ENCODE results near the gene KIF15.

The KIF15 gene

GRCh38 chr3:44761424-44762169 lies at the start of gene KIF15, which contains the start of gene KIAA1143:
Gene KIF15, plus strand, starts transcription at chr3:44761794. Its CDS starts 72 bp downstream, at chr3:44761866.
Gene KIAA1143, minus strand, starts transcription at chr3:44761619. Its CDS starts 17 bp downstream, at chr3:44761602.
- TF ChIP-seq GATA2 (IDR thresholded peaks at IDR 0.05; ENCODE audit: low read depth, low read length): no peak; the same call in 1 of the 2 replicates
- no peak for TF ChIP-seq GATA3 (IDR thresholded peaks at IDR 0.05; ENCODE audit: low read depth, low read length)

DNA sequence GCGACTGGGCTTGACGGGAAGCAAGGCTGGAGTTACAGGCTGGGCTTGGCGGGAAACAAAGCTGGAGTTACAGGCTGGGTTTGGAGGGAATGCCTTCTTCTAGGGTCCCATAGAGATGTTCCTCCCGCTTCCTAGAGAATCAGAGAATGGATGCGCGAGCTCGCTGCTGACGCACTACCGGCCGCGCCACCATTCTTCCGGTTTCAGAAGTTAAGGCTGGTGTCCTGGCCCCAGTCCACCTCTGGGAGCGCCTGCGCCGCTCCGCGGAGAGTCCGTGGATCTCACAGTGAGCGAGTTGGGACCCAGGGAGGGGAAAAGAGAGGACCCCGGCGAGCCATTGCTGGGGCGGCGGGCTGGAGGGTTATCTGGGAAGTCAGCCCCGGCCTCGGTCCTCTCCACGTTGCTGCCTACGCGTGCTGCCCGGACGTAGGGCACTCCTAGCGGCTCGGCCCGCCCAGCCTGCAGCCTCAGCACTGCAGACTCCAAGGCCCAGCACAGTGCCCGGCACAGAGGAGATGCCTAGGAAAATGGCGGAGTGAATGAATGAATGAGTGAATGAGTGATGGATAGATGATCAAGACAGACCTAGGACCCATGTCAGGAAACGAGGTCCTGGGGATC lies 49.0 kb upstream of the KIF15 start, which contains the start of gene ZNF502:
Gene ZNF502, plus strand, starts transcription at position 206 of the 621 bp plus-strand sequence. CDS start 7,602 bp downstream, outside the sequence.
- TF ChIP-seq GATA2 (IDR thresholded peaks at IDR 0.05; ENCODE audit: low read depth, low read length): no peak; the same call in 1 of the 2 replicates
- no peak for TF ChIP-seq GATA3 (IDR thresholded peaks at IDR 0.05; ENCODE audit: low read depth, low read length)

DNA sequence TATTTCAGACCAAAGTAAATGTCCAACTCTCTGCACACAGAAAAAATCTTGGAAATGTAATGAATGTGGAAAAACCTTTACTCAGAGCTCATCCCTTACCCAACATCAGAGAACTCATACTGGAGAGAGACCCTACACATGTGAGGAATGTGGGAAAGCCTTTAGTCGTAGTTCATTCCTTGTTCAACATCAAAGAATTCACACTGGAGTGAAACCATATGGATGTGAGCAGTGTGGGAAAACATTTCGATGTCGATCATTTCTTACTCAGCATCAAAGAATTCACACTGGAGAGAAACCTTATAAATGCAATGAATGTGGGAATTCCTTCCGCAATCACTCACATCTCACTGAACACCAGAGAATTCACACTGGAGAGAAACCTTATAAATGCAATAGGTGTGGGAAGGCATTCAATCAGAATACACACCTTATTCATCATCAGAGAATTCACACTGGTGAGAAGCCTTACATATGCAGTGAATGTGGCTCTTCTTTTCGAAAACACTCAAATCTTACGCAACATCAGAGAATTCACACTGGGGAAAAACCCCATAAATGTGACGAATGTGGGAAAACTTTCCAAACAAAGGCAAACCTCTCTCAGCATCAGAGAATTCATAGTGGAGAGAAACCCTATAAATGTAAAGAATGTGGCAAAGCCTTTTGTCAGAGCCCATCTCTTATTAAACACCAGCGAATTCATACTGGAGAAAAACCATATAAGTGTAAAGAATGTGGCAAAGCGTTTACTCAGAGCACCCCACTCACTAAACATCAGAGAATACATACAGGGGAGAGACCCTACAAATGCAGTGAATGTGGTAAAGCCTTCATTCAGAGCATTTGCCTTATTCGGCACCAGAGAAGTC lies 40.1 kb upstream of the KIF15 start:
- no peak for TF ChIP-seq GATA2 (IDR thresholded peaks at IDR 0.05; ENCODE audit: low read depth, low read length)
- TF ChIP-seq GATA3 (IDR thresholded peaks at IDR 0.05; ENCODE audit: low read depth, low read length): no peak

- TF ChIP-seq GATA2 (IDR thresholded peaks at IDR 0.05; ENCODE audit: low read depth, low read length): no peak
- TF ChIP-seq GATA3 (IDR thresholded peaks at IDR 0.05; ENCODE audit: low read depth, low read length): no peak
These were observed 39.5 kb upstream of the KIF15 start for GRCh38 chr3:44722103-44722401.

- TF ChIP-seq GATA2 (IDR thresholded peaks at IDR 0.05; ENCODE audit: low read depth, low read length): no peak
- TF ChIP-seq GATA3 (IDR thresholded peaks at IDR 0.05; ENCODE audit: low read depth, low read length): no peak
These were observed 32.1 kb upstream of the KIF15 start, which contains the start of gene ZNF501 for GRCh38 chr3:44729384-44729910. Gene ZNF501, plus strand, starts transcription at chr3:44729635. Its CDS starts 4,787 bp downstream, at chr3:44734422.

DNA sequence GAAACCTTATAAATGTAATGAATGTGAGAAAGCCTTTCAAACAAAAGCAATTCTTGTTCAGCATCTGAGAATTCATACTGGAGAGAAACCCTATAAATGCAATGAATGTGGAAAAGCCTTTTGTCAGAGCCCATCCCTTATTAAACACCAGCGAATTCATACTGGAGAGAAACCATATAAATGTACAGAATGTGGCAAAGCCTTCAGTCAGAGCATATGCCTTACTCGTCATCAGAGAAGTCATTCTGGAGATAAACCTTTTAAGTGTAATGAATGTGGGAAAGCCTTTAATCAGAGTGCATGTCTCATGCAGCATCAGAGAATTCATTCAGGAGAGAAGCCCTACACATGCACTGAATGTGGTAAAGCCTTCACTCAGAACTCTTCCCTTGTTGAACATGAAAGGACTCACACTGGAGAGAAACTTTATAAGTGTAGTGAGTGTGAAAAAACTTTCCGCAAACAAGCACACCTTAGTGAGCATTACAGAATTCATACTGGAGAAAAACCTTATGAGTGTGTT lies 26.9 kb upstream of the KIF15 start:
- TF ChIP-seq GATA3 (IDR thresholded peaks at IDR 0.05; ENCODE audit: low read depth, low read length) (no peak), GATA2 (IDR thresholded peaks at IDR 0.05; ENCODE audit: low read depth, low read length) (no peak)

DNA sequence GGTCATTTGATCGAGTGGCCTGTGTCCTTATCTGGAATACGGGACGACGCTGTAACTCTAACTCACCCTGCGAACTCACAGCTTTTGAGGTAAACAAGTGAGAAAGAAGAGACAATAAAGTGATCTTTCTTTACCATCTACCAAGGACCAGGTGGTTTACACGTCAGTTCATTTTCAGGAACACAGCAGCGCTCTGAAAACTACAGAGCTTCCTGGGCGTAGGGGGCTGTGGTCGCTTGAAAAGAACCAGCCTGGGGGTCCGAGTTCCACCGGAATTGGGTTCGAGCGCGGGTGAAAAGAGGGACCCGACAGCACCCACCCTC lies 532 bp upstream of the KIF15 start:
- TF ChIP-seq GATA3 (IDR thresholded peaks at IDR 0.05; ENCODE audit: low read depth, low read length) (no peak), GATA2 (IDR thresholded peaks at IDR 0.05; ENCODE audit: low read depth, low read length) (no peak)

- TF ChIP-seq GATA3 (IDR thresholded peaks at IDR 0.05; ENCODE audit: low read depth, low read length) (no peak), GATA2 (IDR thresholded peaks at IDR 0.05; ENCODE audit: low read depth, low read length) (no peak)
These were observed 630 bp downstream of the KIF15 start for GRCh38 chr3:44762170-44762677.

DNA sequence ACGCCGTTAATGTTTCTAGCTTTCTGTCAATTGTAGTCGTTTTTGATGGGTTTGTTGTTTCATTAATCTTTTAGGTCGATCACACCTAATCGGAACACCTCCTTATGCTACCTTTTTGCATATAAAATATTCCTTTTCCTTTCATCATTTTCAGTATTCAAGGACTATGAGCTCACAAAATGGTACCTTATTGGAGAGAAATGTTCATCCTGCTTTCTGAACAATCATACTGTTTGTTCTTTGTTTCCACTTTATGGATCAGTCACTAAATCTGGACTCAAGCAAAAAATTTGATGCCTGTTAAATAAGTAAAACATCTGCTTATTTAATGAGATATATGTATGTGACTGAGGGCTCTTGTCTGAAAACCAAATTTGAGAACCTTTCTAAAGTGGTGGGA lies 1.1 kb downstream of the KIF15 start:
- TF ChIP-seq GATA3 (IDR thresholded peaks at IDR 0.05; ENCODE audit: low read depth, low read length) (no peak), GATA2 (IDR thresholded peaks at IDR 0.05; ENCODE audit: low read depth, low read length) (no peak)

- TF ChIP-seq GATA2 (IDR thresholded peaks at IDR 0.05; ENCODE audit: low read depth, low read length): no peak
- TF ChIP-seq GATA3 (IDR thresholded peaks at IDR 0.05; ENCODE audit: low read depth, low read length): no peak
These were observed 2.7 kb downstream of the KIF15 start for GRCh38 chr3:44764248-44764647.

DNA sequence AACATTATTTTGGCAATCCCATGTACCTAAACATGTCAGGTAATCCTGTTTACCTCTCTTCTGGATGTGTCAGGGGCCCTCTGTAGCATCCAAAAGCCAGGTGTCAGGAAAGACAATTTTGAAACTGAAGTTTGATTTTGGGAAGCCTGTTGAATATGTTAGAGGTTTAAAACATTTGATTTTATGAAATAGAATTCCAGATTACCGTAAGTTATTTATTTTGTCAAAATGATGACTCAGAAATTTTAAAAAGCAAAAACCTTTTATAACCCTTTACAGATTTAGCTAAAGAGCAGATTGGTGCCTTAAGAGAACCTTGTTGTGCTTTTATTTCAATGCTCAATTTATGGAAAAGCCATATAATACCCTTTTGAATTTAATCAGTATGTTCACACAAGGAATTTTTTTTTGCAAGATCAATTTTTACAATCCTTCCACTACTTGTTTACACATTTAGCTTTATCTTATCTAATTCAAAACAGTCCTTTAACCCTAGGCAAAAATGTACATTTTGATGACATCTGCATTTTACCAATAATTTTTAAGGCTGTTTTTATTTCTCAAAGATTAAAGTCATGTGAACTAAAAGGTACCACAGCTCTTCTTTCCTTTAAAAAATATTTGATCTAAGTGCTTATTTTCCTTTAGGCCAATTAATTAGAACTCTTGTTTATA lies 10.0 kb downstream of the KIF15 start:
- TF ChIP-seq GATA2 (IDR thresholded peaks at IDR 0.05; ENCODE audit: low read depth, low read length) (no peak), GATA3 (IDR thresholded peaks at IDR 0.05; ENCODE audit: low read depth, low read length) (no peak)

DNA sequence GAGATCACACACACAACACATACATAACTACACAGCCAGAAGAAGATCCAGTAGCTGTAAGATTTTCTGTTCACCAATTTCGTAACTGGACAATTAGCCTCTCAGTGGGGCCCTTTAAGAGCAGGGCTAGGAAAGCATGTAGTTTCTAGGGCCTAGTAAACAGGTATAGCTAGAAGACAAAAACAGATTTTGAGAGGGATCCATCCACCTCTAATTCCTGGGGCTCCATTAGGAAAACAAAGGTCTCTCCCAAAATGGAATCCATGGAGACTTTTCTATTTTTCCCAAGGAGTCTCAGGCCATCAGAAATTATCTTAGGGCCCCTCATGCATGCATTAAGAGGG lies 10.5 kb downstream of the KIF15 start:
- TF ChIP-seq GATA3 (IDR thresholded peaks at IDR 0.05; ENCODE audit: low read depth, low read length): no peak
- TF ChIP-seq GATA2 (IDR thresholded peaks at IDR 0.05; ENCODE audit: low read depth, low read length): no peak

GRCh38 chr3:44782891-44783290 lies 21.3 kb downstream of the KIF15 start:
- TF ChIP-seq GATA2 (IDR thresholded peaks at IDR 0.05; ENCODE audit: low read depth, low read length) (no peak), GATA3 (IDR thresholded peaks at IDR 0.05; ENCODE audit: low read depth, low read length) (no peak)

Data from SH-SY5Y (cell line).